Gastroesophageal sphincter (tissue), 4 donors: ENCODE data around the gene TMCO4. TPM values are rescaled to one million over a fixed set of nuclear protein-coding genes. Genes with fewer than 3 reads are reported as not detected.

Source experiments
- ATAC-seq: fragments of 150-250 bp; one replicate; pipeline ENCODE4 v1.9.1; 2016; ENCODE audit warnings: mild to moderate bottlenecking, moderate library complexity
- H3K27ac ChIP-seq, 4 donors: fragments of 200-600 bp; sonication (generic) in 3 of 4; 1 replicate in 3 of 4; 2 replicates in 1 of 4; pipeline ENCODE4 v1.5.1; 2016 to 2019
- H3K27me3 ChIP-seq: fragments of 200-600 bp; sonication (generic); one replicate; pipeline ENCODE4 v1.5.1; 2019
- H3K36me3 ChIP-seq, 2 donors: fragments of 200-600 bp; sonication (generic); one replicate each; pipeline ENCODE4 v1.5.1; 2019; ENCODE audit warnings: control low read depth in 1 of 2
- H3K4me1 ChIP-seq, 3 donors: fragments of 200-600 bp; sonication (generic); 1 replicate in 2 of 3; 2 replicates in 1 of 3; pipeline ENCODE4 v1.5.1; 2016 to 2019; ENCODE audit warnings: control low read depth in 2 of 3
- H3K4me3 ChIP-seq, 2 donors: fragments of 200-600 bp; sonication (generic); one replicate each; pipeline ENCODE4 v1.5.1; 2019; ENCODE audit warnings: mild to moderate bottlenecking in 1 of 2, moderate library complexity in 1 of 2
- H3K9me3 ChIP-seq, 3 donors: fragments of 200-600 bp; sonication (generic); one replicate each; pipeline ENCODE4 v1.5.1; 2017 to 2019; ENCODE audit warnings: control low read depth in 2 of 3
- EP300 ChIP-seq: sonication (generic); formaldehyde crosslinking; IDR thresholded peaks from one replicate; pipeline ENCODE4 v1.6.1; 2017; ENCODE audit warnings: antibody characterized with exemption, mild to moderate bottlenecking
- POLR2A ChIP-seq, 2 donors: fragments of 450-650 bp; IDR thresholded peaks; one replicate each; pipeline ENCODE4 v1.6.1; 2017; ENCODE audit warnings: antibody characterized with exemption in 2 of 2, mild to moderate bottlenecking in 2 of 2, moderate library complexity in 1 of 2
- POLR2AphosphoS5 ChIP-seq: sonication (generic); formaldehyde crosslinking; IDR thresholded peaks from one replicate; pipeline ENCODE4 v1.6.1; 2017; ENCODE audit warnings: antibody characterized with exemption
- WGBS, 2 donors: methylation state at CpG; one replicate each; pipeline ENCODE4 v1.1.5; 2018; ENCODE audit warnings: low coverage in 1 of 2; 5-methylcytosine and 5-hydroxymethylcytosine counted together
- total RNA-seq, 4 donors: library from RNA; depleted of rRNA; stranded (reverse); fragments of >200 nt; gene quantifications; one replicate each; pipeline ENCODE4 v1.1.0, GENCODE V29; 2016
- TF ChIP-seq, protein P1 (sequence below), 4 experiments: fragments of 200-600 bp in 2 of 4; fragments of 450-650 bp in 2 of 4; sonication (generic) in 1 of 4; IDR thresholded peaks; one replicate each; pipeline ENCODE4 v1.5.1; 2017 to 2019; ENCODE audit warnings: antibody characterized with exemption in 4 of 4, mild to moderate bottlenecking in 2 of 4, moderate library complexity in 2 of 4

TMCO4 gene
- total RNA-seq, 4 donors from 2014 or later = 18.1 to 36.9 (median 24.5) TPM

DNA sequence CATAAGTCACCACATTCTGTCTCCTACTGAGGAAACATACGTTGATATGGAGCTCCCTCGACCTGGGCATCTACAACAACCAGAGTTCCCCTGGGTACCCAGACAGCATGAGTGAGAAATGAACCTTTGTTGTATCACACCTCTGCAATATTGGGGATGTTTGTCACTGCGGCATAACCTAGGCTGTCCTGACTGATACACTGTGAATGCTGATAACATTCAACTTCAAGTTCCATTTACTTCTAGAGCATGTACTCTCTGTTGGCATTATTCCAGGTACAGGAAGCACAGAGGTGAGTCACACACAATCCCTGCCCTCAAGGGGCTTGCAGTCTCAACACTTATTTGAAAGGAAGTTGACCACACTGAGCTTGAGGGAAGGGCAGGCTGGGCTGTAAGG, 69.5 kb downstream of the TMCO4 start:
- TF ChIP-seq, protein P1, sequence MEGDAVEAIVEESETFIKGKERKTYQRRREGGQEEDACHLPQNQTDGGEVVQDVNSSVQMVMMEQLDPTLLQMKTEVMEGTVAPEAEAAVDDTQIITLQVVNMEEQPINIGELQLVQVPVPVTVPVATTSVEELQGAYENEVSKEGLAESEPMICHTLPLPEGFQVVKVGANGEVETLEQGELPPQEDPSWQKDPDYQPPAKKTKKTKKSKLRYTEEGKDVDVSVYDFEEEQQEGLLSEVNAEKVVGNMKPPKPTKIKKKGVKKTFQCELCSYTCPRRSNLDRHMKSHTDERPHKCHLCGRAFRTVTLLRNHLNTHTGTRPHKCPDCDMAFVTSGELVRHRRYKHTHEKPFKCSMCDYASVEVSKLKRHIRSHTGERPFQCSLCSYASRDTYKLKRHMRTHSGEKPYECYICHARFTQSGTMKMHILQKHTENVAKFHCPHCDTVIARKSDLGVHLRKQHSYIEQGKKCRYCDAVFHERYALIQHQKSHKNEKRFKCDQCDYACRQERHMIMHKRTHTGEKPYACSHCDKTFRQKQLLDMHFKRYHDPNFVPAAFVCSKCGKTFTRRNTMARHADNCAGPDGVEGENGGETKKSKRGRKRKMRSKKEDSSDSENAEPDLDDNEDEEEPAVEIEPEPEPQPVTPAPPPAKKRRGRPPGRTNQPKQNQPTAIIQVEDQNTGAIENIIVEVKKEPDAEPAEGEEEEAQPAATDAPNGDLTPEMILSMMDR (IDR thresholded peaks at IDR 0.05) = no peak
- TF ChIP-seq EP300 (no peak), POLR2AphosphoS5 (no peak), POLR2A (IDR thresholded peaks at IDR 0.05) (no peak)
- no peak for ATAC-seq
- peaks cover 0 to 6% (median 0%) of the 10 kb centered on the region in 3 donors for H3K9me3 ChIP-seq
- no peaks in the 10 kb centered on the region for H3K27me3 ChIP-seq
- no peak overlapping the region for H3K27ac ChIP-seq
- no peak overlapping the region for H3K4me3 ChIP-seq
- H3K36me3 ChIP-seq = peaks cover 0 to 89% of the 10 kb centered on the region in 2 donors
- 94 to 97% methylated on average over 2 to 3 of the region's 3 CpGs for WGBS, 2 donors
- H3K4me1 ChIP-seq = peaks cover 0 to 17% (median 1%) of the 10 kb centered on the region in 3 donors

DNA sequence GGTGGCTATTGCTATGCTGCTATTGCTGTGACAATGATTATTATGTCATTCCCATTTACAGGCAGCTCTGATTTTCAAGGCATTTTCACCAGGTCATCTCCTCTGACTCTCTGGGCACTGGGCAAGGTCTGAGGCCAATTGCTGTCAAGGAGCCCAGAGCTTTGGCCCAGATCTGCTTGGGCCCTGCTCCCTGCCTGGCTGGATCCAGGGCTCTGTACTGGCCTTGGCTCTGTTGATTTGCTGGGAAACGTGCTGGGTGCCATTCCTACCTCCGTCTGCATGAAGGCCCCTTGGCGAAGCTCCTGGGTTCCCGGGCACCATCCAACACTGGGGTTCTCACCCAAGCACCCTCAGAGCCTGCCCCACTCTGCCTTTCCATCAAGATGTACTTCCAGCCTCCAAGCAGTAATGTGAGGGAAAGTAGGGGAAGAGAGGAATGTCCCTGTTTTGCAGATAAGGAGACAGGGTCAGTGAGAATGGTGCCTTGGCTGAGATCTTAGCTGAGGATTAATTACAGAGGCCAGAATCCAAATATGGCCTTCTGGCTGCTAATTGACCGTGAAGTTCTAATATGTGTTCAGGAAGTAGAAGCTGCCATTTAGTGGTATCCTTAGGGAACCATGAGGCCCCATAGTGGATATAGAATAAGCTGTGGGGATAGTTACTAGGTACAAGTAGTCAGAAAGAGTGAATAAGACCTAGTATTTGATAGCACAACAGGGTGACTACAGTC, 71.1 kb downstream of the TMCO4 start:
- no peaks in the 10 kb centered on the region for H3K27me3 ChIP-seq
- H3K36me3 ChIP-seq = peaks cover 0 to 93% of the 10 kb centered on the region in 2 donors
- 47% methylated on average over 1 of the region's 5 CpGs; no CpG with 5 or more reads in 1 of the 2 donors for WGBS, 2 donors
- H3K9me3 ChIP-seq = peaks cover 0 to 6% (median 0%) of the 10 kb centered on the region in 3 donors
- no peak overlapping the region for H3K4me3 ChIP-seq
- no peak overlapping the region for H3K27ac ChIP-seq
- H3K4me1 ChIP-seq = peaks cover 0 to 6% (median 0%) of the 10 kb centered on the region in 3 donors
- no peak for ATAC-seq
- no peak for TF ChIP-seq POLR2AphosphoS5
- no peak for TF ChIP-seq EP300
- no peak for TF ChIP-seq POLR2A (IDR thresholded peaks at IDR 0.05)
- TF ChIP-seq, protein P1 (IDR thresholded peaks at IDR 0.05) = no peak

DNA sequence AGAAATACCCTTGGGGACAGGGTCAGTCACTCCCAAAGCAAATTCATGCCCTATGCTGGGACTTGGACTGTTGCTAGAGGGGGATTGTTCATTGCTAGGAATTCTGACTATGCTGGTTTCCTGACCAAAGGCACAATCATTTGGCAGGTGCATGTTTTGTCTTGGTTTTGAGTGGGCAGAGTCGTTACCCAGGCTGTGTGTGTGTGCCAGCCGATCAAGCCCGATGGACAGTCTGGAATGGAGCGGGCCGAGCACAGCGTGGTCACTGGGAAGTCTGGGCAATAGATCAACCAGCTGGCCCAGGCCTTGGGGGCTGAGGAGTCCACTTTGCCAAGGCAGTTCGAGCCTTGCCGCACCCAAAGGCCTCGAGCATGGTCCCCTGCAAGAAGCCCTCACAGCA, 74.1 kb downstream of the TMCO4 start:
- no peak for ATAC-seq
- no peaks in the 10 kb centered on the region for H3K27me3 ChIP-seq
- H3K4me1 ChIP-seq = peaks cover 0 to 12% (median 2%) of the 10 kb centered on the region in 3 donors
- peaks cover 0 to 83% of the 10 kb centered on the region in 2 donors for H3K36me3 ChIP-seq
- H3K9me3 ChIP-seq = peaks cover 0 to 6% (median 0%) of the 10 kb centered on the region in 3 donors
- no CpG with 5 or more reads among the region's 9 CpGs for WGBS, 2 donors
- no peak overlapping the region for H3K27ac ChIP-seq
- no peak overlapping the region for H3K4me3 ChIP-seq
- TF ChIP-seq POLR2AphosphoS5 = no peak
- TF ChIP-seq POLR2A (IDR thresholded peaks at IDR 0.05) = no peak
- TF ChIP-seq, protein P1 (IDR thresholded peaks at IDR 0.05) = no peak

DNA sequence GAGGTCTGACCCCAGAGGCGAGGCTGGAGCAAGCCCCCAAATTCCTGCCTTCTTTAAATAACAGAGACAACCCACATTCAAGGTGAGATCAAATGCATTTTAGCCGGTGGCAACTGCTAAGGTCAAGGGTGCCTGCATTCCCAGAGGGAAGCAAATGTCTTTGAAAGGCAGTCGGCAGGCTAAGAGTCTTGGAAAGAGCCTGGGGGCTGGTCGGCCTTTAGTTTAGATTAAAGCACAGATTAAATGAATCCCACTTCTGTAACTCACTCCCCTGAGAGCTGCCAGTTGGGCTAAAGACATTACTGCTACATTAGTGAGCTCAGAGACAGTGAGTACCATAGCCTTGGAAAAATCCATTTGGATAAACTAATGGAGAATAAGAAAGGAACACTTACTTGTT, 75.8 kb downstream of the TMCO4 start:
- TF ChIP-seq, protein P1 (IDR thresholded peaks at IDR 0.05) = no peak
- TF ChIP-seq EP300 (no peak), POLR2AphosphoS5 (no peak), POLR2A (IDR thresholded peaks at IDR 0.05) (no peak)

DNA sequence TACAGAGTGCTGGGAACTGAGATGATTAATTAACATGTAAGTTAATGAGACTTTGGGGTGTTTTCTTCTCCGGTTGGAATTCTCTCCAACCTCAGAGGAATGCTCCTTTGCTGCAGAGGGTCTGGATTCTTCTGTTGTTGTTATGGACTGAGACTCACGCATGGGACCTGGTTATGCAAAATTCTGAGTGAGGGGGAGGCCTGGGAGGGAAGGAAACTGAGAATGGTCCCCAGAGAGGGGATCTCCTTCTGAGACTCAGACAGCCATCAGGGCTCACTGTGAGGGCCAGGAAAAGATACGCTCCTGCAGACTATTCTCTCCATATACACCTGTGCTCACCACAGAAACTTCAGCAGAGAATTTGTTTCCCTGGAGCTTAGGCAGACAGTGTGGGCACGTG, 78.7 kb downstream of the TMCO4 start:
- Histone ChIP-seq H3K36me3 (peaks cover 0 to 52% of the 10 kb centered on the region in 2 donors), H3K9me3 (no peaks in the 10 kb centered on the region), H3K4me3 (no peak overlapping the region), H3K27me3 (no peaks in the 10 kb centered on the region), H3K4me1 (peaks cover 0 to 16% (median 4%) of the 10 kb centered on the region in 3 donors), H3K27ac (no peak overlapping the region)
- TF ChIP-seq EP300 = no peak
- TF ChIP-seq, protein P1 (IDR thresholded peaks at IDR 0.05) = no peak
- TF ChIP-seq POLR2AphosphoS5 = no peak
- no peak for TF ChIP-seq POLR2A (IDR thresholded peaks at IDR 0.05)
- ATAC-seq = no peak
- 19 to 38% methylated on average over 2 to 3 of the region's 4 CpGs for WGBS, 2 donors

More for the DNA sequence above, 75.8 kb downstream of the TMCO4 start:
- H3K27ac ChIP-seq = no peak overlapping the region
- H3K4me1 ChIP-seq = peaks cover 0 to 16% (median 4%) of the 10 kb centered on the region in 3 donors
- H3K9me3 ChIP-seq = no peaks in the 10 kb centered on the region
- H3K27me3 ChIP-seq = no peaks in the 10 kb centered on the region
- WGBS, 2 donors = 53 to 80% methylated on average over 1 to 3 of the region's 4 CpGs
- ATAC-seq = no peak
- H3K4me3 ChIP-seq = no peak overlapping the region
- peaks cover 0 to 73% of the 10 kb centered on the region in 2 donors for H3K36me3 ChIP-seq
